Glutamatergic neuron (in vitro differentiated cells): ENCODE data around the gene C16orf96. TPM values are rescaled to one million over a fixed set of nuclear protein-coding genes. Genes with fewer than 3 reads are reported as not detected.

Experiments
- DNase-seq: peaks from one replicate; pipeline ENCODE4 v3.0.0; 2022
- H3K27ac Mint-ChIP-seq: one replicate; pipeline ENCODE4 v1.8.0; 2020; ENCODE audit warnings: mild to moderate bottlenecking, mixed read lengths, inconsistent platforms; ENCODE audit not compliant: unreplicated experiment
- H3K27me3 Mint-ChIP-seq: one replicate; pipeline ENCODE4 v1.8.0; 2020; ENCODE audit warnings: mild to moderate bottlenecking, moderate library complexity, mixed read lengths, inconsistent platforms; ENCODE audit not compliant: unreplicated experiment
- H3K36me3 Mint-ChIP-seq: one replicate; pipeline ENCODE4 v1.8.0; 2020; ENCODE audit warnings: mild to moderate bottlenecking, mixed read lengths, inconsistent platforms; ENCODE audit not compliant: unreplicated experiment
- H3K4me1 Mint-ChIP-seq: one replicate; pipeline ENCODE4 v1.8.0; 2020; ENCODE audit warnings: mild to moderate bottlenecking, low read depth, mixed read lengths, inconsistent platforms; ENCODE audit not compliant: unreplicated experiment
- H3K4me3 Mint-ChIP-seq: one replicate; pipeline ENCODE4 v1.8.0; 2020; ENCODE audit warnings: mild to moderate bottlenecking, mixed read lengths, inconsistent platforms; ENCODE audit not compliant: unreplicated experiment
- H3K9me3 Mint-ChIP-seq: one replicate; pipeline ENCODE4 v1.8.0; 2020; ENCODE audit warnings: mild to moderate bottlenecking, moderate library complexity, mixed read lengths, inconsistent platforms; ENCODE audit not compliant: unreplicated experiment
- total RNA-seq: library from RNA; stranded (reverse); fragmentation: NEBNext Ultra II Directional; extraction: Animal tissue kit (Norgen Biotek cat#: 25700); gene quantifications from one replicate; pipeline ENCODE4 v1.2.1, GENCODE V29; 2021; ENCODE audit not compliant: unreplicated experiment
- TF ChIP-seq, protein P1 (sequence below): fragments of 200-600 bp; sonication (generic); IDR thresholded peaks from one replicate; pipeline ENCODE4 v1.5.0; 2021; ENCODE audit not compliant: partially characterized antibody, unreplicated experiment

C16orf96 gene
- total RNA-seq, 1 donor from 2014 or later = 0.83 TPM

GRCh38 chr16:4641895-4642294 lies 85.8 kb downstream of the C16orf96 start:
- peaks cover 4% of the 10 kb centered on the region for H3K27me3 Mint-ChIP-seq
- no peaks in the 10 kb centered on the region for H3K36me3 Mint-ChIP-seq
- no peak overlapping the region for H3K4me3 Mint-ChIP-seq
- no peak for DNase-seq
- TF ChIP-seq, protein P1, sequence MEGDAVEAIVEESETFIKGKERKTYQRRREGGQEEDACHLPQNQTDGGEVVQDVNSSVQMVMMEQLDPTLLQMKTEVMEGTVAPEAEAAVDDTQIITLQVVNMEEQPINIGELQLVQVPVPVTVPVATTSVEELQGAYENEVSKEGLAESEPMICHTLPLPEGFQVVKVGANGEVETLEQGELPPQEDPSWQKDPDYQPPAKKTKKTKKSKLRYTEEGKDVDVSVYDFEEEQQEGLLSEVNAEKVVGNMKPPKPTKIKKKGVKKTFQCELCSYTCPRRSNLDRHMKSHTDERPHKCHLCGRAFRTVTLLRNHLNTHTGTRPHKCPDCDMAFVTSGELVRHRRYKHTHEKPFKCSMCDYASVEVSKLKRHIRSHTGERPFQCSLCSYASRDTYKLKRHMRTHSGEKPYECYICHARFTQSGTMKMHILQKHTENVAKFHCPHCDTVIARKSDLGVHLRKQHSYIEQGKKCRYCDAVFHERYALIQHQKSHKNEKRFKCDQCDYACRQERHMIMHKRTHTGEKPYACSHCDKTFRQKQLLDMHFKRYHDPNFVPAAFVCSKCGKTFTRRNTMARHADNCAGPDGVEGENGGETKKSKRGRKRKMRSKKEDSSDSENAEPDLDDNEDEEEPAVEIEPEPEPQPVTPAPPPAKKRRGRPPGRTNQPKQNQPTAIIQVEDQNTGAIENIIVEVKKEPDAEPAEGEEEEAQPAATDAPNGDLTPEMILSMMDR = no peak
- H3K4me1 Mint-ChIP-seq = peaks cover 14% of the 10 kb centered on the region
- H3K27ac Mint-ChIP-seq = no peak overlapping the region
- H3K9me3 Mint-ChIP-seq = no peaks in the 10 kb centered on the region

- Mint-ChIP-seq H3K9me3 (peaks cover 10% of the 10 kb centered on the region), H3K4me3 (no peak overlapping the region), H3K27ac (peak overlapping the region; percentile 59), H3K36me3 (peaks cover 9% of the 10 kb centered on the region), H3K4me1 (peaks cover 4% of the 10 kb centered on the region), H3K27me3 (peaks cover 9% of the 10 kb centered on the region)
- TF ChIP-seq, protein P1 = no peak
- DNase-seq = no peak
Observed at GRCh38 chr16:4646773-4647643, 90.9 kb downstream of the C16orf96 start.

DNA sequence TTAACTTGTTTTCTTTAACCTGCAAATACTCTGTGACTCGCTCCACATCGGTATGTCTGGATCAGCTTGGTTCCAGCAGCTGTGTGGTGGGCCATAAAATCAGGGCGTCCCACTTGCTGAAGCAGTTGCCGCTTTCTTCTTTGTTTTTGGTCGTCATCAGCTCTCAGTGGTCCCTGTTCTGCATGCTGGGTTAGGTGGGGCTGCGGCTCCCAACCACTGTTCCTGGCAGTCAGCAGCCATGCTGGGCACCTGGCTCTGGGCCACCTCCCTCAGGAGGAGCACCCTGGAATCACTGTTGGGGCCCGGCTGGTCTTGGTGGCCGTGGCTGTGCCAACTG lies 91.5 kb downstream of the C16orf96 start:
- Mint-ChIP-seq H3K27ac (peak overlapping the region; percentile 59), H3K27me3 (peaks cover 9% of the 10 kb centered on the region), H3K4me3 (no peak overlapping the region), H3K9me3 (peaks cover 10% of the 10 kb centered on the region), H3K4me1 (peaks cover 4% of the 10 kb centered on the region), H3K36me3 (peaks cover 9% of the 10 kb centered on the region)
- no peak for DNase-seq
- TF ChIP-seq, protein P1 = no peak

- no peak for DNase-seq
- Mint-ChIP-seq H3K4me3 (no peak overlapping the region), H3K36me3 (peaks cover 9% of the 10 kb centered on the region), H3K9me3 (peaks cover 10% of the 10 kb centered on the region), H3K27ac (no peak overlapping the region), H3K4me1 (peaks cover 4% of the 10 kb centered on the region), H3K27me3 (peaks cover 10% of the 10 kb centered on the region)
- TF ChIP-seq, protein P1 = no peak
Observed at GRCh38 chr16:4648917-4649316, 92.8 kb downstream of the C16orf96 start.

GRCh38 chr16:4649744-4650442 lies 93.8 kb downstream of the C16orf96 start:
- H3K9me3 Mint-ChIP-seq = peaks cover 11% of the 10 kb centered on the region
- DNase-seq = no peak
- peaks cover 6% of the 10 kb centered on the region for H3K4me1 Mint-ChIP-seq
- peaks cover 9% of the 10 kb centered on the region for H3K36me3 Mint-ChIP-seq
- H3K27ac Mint-ChIP-seq = no peak overlapping the region
- TF ChIP-seq, protein P1 = no peak
- H3K27me3 Mint-ChIP-seq = peaks cover 10% of the 10 kb centered on the region
- no peak overlapping the region for H3K4me3 Mint-ChIP-seq
